MM.1S (cell line): Measurements from ENCODE around the gene SOX11.

Source experiments
- CTCF ChIP-seq: fragments of 300-600 bp; sonication (generic); IDR thresholded peaks from 2 replicates; pipeline ENCODE4 v1.5.1; 2016; ENCODE audit warnings: antibody characterized with exemption, low read length, mixed read lengths
- EZH2 ChIP-seq: fragments of 300-600 bp; sonication (generic); optimal IDR thresholded peaks from 2 replicates; pipeline ENCODE3; 2017; ENCODE audit warnings: low read depth, mild to moderate bottlenecking, antibody characterized with exemption, low read length, mixed read lengths

GRCh38 chr2:5734859-5735520 is 42.8 kb downstream of the SOX11 start:
- TF ChIP-seq CTCF (no peak), EZH2 (no peak)
